Epithelial cell of esophagus (primary cell): ENCODE measurements around the gene MAP3K6.

ENCODE experiments used
- DNase-seq: peaks from one replicate; pipeline ENCODE4 v3.0.0; 2010; ENCODE audit warnings: low read depth
- H3K4me3 ChIP-seq: 2 replicates; pipeline ENCODE4 v1.5.1; 2011; ENCODE audit warnings: mild to moderate bottlenecking, low read length, control low read depth
- TF ChIP-seq, protein P1 (sequence below): IDR thresholded peaks from 2 replicates; pipeline ENCODE4 v1.5.1; 2011; ENCODE audit warnings: low read depth, mild to moderate bottlenecking, low read length, control low read depth, inconsistent platforms; ENCODE audit not compliant: insufficient read depth; ENCODE audit errors: missing control alignments

MAP3K6 gene

DNA sequence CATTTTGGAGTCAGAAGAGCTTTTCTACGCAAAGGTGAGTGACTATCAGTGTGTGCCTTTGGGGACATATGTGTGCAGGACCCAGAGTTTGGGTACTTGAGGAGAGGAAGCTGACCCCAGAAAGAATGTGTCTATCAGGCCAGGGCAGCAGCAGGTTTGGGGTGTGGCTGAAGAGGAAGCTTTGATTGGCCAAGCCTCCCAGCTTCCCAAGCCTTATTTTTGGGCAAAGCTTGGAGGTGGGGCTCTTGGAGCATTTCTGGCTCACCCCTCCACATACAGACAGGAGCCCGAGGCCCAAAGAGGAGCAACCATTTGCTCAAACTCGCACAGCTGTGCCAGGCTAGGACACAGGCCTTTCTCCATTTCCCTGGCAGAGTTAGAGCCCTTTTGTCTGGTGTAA, 30.3 kb upstream of the MAP3K6 start:
- H3K4me3 ChIP-seq: no peak overlapping the region
- TF ChIP-seq, protein P1, sequence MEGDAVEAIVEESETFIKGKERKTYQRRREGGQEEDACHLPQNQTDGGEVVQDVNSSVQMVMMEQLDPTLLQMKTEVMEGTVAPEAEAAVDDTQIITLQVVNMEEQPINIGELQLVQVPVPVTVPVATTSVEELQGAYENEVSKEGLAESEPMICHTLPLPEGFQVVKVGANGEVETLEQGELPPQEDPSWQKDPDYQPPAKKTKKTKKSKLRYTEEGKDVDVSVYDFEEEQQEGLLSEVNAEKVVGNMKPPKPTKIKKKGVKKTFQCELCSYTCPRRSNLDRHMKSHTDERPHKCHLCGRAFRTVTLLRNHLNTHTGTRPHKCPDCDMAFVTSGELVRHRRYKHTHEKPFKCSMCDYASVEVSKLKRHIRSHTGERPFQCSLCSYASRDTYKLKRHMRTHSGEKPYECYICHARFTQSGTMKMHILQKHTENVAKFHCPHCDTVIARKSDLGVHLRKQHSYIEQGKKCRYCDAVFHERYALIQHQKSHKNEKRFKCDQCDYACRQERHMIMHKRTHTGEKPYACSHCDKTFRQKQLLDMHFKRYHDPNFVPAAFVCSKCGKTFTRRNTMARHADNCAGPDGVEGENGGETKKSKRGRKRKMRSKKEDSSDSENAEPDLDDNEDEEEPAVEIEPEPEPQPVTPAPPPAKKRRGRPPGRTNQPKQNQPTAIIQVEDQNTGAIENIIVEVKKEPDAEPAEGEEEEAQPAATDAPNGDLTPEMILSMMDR: no peak
- DNase-seq: no peak

DNA sequence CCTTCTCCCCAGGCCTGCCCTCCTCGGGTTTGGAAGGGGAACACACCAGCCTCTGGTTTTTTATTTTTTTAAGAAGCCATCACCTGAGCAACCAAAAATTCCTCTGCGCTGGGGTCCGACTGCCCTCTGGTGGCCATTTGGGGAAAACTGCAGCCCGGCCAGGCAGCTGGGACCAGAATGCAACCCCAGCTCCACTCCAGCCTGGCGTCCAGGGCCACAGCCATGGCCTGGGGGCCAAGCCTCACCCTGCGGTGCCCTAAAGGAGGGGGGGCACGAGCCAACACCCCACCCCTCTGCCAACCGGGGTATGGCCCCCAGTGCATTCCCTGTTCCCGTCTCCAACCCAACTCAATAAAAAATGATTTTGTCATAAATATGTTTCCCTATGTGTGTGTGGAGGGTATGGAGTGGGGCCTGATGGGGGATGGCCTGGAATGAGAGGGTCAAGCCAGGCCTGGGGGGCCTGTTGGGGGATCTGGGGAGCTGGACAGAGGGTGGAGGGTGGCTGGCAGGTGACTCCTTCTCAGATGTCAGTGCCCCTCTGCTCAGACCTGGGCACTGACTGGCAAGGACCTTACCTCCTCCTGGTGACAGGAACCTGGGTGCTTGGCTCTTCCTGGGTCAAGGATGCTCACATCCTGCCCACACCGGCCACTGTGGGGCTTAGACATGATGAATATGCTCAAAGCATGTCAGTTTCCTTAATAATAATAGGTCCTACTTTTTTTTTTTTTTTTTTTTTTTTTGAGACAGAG, 28.9 kb upstream of the MAP3K6 start:
- H3K4me3 ChIP-seq: no peak overlapping the region
- DNase-seq: peak; percentile 67
- TF ChIP-seq, protein P1: peak; percentile 92

DNA sequence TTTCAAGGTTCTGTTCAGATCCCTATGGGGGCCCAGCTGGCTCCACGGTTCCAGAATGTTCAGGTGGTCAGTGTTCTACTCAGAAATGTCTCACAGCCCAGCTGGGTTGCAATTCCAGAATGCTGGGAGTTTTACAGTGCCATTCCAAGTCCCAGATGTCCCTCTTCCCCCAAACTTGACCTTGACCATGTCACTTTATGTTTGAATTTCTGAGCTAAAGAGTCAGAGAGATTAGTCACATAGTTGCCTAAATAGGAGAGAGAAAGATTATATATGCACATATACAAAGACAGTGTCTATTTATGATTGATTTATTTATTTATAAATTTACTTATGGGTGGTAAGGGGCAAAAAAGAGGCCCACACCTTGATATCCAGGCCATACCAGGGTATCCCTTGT, 28.2 kb upstream of the MAP3K6 start:
- DNase-seq: no peak
- no peak overlapping the region for H3K4me3 ChIP-seq

DNA sequence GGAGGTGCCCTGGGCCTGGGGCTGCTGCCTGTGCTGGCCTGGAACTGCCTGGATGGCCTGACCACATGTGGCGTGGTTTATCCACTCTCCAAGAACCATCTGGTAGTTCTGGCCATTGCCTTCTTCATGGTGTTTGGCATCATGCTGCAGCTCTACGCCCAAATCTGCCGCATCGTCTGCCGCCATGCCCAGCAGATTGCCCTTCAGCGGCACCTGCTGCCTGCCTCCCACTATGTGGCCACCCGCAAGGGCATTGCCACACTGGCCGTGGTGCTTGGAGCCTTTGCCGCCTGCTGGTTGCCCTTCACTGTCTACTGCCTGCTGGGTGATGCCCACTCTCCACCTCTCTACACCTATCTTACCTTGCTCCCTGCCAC, 27.5 kb upstream of the MAP3K6 start:
- DNase-seq: no peak
- TF ChIP-seq, protein P1: no peak
- no peak overlapping the region for H3K4me3 ChIP-seq

More for the DNA sequence above, 28.2 kb upstream of the MAP3K6 start:
- TF ChIP-seq, protein P1: no peak

DNA sequence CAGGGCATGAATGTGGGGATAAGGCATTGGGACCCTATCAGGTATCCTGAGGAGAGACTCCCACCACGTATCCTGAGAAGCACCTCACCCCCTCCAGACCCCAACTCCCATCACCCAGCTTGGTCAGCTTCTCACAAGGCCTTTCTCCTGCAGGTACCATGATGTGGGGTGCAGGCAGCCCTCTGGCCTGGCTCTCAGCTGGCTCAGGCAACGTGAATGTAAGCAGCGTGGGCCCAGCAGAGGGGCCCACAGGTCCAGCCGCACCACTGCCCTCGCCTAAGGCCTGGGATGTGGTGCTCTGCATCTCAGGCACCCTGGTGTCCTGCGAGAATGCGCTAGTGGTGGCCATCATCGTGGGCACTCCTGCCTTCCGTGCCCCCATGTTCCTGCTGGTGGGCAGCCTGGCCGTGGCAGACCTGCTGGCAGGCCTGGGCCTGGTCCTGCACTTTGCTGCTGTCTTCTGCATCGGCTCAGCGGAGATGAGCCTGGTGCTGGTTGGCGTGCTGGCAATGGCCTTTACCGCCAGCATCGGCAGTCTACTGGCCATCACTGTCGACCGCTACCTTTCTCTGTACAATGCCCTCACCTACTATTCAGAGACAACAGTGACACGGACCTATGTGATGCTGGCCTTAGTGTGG, 27.0 kb upstream of the MAP3K6 start:
- no peak for DNase-seq
- no peak overlapping the region for H3K4me3 ChIP-seq
- TF ChIP-seq, protein P1: no peak

DNA sequence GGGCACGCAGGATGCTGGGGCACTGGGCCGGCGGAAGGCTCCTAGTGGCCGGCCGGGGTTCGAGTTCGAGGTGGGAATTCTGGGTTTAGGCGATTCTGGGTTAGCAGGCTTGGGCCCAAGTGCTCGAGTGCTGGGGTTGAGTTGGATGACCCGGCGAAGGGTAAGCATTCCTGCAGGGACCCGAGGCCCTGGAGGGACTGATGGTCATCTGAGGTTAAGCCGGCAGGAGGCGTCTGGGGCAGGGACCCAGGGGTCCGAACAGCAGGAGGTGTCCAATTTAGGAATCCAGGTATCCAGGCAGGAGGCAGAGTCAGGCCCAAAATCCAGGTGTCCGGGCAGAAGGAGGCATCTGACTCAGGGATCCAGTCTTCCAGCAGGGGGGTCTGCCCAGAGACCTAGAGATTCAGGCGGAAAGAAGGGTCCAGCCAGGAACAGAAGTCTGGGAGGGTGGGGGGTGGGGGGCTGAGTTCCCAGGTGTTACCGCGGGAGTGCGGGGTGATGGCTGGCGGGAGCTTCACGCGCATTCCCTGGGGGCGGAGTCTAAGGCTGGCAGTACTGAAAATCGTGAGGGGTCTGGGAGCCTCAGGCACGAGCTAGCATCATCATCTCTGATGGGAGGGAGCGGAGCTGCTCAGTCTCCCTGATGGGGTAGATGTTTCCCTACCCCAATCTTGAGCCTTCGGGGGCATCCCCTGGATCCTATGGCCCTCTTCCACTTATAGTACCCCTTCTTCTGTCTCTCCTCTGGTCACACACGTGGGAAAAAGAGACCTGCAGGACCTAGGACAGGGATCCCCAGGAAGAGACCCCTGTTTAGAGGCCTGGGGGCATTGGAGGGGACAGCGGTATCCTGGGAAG, 26.2 kb upstream of the MAP3K6 start:
- TF ChIP-seq, protein P1: peak; percentile 8
- H3K4me3 ChIP-seq: peak overlapping the region; percentile 51
- DNase-seq: no peak
